ENCODE results near the gene MED6.

Gene MED6

DNA sequence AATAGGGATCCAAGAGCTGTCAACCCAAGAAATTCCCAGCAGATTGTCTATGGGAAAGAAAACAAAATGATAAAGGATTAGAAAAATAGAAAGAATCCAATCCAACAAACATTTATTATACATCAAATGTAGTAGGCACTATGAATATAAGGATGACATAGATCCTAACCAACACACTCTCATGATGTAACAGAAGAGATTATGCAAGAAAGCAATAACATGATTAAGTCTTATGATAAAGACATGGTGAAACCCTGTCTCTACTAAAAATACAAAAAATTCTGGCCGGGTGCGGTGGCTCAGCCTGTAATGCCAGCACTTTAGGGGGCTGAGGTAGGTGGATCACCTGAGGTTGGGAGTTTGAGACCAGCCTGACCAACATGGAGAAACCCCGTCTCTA lies 2.7 kb downstream of the MED6 start:
- DNase-seq (ENCODE audit: low spot score): no peak

DNA sequence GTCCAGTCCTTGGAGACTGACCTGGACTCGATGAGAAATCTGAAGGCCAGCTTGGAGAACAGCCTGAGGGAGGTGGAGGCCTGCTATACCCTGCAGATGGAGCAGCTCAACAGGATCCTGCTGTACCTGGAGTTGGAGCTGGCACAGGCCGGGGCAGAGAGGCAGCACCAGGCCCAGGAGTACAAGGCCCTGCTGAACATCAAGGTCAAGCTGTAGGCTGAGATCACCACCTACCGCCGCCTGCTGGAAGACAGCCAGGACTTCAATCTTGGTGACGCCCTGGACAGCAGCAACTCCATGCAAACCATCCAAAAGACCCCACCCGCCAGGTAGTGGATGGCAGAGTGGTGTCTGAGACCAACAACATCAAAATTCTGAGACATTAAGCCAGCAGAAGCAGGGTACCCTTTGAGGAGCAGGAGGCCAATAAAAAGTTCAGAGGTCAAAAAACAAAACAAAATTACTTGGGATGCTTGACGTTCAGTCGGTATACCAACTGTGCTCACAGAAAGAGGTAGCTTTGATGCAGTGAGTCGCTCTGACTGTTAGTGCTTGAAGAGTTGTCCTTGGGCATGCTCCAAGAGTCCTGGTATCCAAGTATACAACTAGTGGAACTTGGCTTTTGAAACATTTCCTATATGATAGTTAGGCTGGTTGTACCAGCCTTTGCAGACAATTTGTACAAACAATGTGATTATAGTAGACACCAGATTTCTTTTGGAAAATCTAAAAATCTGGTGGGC lies 4.8 kb downstream of the MED6 start:
- DNase-seq (ENCODE audit: low spot score): no peak

DNA sequence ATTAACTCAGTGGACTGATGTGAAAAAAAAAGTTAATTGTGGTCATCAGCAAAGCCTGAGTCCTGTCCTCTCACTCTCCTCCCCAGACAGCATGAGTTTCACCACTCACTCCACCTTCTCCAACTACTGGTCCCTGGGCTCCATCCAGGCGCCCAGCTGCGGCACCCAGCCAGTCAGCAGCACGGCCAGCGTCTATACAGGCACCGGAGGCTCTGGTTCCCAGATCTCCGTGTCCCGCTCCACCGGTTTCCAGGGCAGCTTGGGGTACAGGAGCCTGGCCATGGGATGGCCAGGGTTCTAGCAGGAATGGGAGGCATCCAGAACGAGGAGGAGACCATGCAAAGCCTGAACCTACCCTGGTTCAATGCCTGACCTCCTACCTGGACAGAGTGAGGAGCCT lies 6.0 kb downstream of the MED6 start:
- no peak for DNase-seq (ENCODE audit: low spot score)

DNA sequence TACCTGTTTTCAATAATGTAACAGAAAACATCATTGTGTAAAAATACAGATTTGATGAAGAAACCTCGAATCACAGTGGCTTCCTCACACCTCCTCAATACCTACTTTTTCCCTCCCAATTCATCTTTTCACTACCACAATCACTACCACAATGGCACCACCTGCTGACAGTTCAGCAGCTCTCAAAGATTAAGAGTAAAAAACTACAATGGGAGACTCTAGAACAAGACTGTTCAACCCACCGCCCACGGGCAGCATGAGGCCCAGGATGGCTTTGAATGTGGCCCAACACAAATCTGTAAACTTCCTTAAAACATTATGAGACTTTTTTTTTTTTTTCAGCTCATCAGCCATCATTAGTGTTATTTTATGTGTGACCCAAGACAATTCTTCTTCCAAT lies 15.2 kb downstream of the MED6 start:
- DNase-seq (ENCODE audit: low spot score): no peak

DNA sequence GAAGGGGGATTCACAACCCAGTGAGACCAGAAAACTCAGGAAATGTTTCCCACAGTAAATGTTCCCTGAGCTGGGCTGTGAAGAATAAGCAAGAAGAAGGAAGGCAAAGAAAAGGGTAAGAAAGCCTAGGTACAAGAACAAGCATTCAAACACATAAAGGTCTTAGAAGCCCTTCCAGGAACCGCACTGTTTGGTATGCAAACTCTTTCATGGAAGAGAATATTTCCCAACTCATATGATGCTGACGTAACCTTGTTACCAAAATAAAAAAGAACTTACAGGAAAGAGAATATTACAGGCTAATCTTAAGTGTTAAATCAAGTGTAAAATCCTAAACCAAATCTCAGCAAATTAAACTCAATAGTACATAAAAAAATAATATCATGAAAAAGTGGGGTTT lies 23.6 kb downstream of the MED6 start:
- DNase-seq (ENCODE audit: low spot score): no peak

DNA sequence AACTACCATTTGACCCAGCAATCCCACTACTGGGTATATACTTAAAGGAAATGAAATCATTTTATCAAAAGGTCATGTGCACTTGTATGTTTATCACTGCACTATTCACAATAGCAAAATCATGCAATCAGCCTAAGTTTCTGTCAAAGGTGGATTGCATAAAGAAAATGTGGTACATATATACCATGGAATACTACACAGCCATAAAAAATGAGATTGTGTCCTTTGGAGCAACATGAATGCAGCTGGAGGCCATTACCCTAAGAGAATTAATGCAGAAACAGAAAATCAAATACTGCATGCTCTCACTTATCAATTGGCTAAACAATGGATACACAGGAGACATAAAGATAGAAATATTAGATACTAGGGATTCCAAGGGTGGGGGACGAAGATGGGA lies 27.4 kb downstream of the MED6 start:
- no peak for DNase-seq (ENCODE audit: low spot score)

DNA sequence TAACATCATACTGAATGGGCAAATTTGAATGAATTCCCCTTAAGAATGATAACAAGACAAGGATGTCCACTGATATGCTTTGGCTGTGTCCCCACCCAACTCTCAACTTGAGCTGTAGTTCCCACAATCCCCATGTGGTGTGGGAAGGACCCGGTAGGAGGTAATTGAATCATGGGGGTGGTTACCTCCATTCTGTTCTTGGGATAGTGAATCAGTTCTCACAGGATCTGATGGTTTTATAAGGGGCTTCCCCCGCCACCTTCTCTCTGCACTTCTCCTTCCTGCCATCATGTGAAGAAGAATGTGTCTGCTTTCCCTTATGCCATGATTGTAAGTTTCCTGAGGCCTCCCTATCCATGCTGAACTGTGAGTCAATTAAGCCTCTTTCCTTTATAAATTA lies 29.3 kb downstream of the MED6 start:
- DNase-seq (ENCODE audit: low spot score): no peak

DNA sequence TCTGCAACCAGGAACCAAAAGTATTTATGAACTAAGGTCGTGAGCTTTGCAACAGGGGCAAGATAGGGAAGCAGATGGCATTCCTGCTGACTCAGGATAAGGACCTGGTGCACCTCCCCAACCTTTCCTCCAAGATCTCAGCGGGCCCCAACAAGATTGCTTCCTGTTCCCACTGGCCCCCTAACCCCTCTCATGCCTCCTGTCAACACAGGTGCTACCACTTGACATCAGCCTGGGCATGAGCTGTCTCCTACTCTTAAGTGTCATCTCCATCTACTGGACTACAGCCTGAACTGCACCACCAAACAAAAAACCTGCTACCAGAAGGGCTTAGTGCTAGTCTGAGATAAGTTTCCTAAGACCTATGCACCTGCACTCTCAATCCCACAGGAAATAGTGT lies 32.7 kb downstream of the MED6 start:
- DNase-seq (ENCODE audit: low spot score): peak; percentile 12

DNA sequence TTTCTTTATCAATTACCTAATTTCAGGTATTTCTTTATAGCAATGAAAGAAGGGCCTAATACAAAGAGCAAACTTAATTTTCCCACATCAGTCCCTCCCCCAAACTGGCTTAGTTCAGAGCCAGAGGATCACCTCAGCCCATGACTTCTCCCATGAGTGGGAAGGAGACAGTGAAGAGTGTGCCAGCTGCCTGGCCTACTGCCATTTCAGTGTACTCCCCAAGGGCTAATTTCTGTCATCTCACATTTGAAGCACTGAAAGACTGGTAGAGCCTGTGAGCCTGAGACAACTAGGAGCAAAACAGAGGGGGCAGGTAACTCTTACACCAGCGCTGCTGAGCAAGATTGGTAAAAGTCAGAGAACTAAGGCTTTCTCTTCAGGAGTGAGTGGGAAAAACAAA lies 36.6 kb downstream of the MED6 start:
- no peak for DNase-seq (ENCODE audit: low spot score)

DNA sequence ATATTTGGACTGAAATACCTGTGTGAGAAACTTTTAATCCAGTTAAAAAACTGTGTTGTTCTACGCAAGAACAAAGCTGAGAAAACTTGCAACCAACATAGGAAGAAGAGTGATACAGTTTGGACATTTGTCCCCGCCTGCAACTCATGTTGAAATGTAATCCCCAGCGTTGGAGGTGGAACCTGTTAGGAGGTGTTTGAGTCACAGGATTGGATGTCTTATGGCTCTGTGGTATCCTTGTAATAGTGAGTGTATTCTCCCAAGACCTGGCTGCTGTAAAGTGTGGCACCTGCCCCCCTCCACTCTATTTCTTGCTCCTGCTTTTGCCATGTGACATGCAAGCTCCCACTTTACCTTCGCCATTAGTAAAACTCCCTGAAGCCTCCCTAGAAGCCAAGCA lies 37.0 kb downstream of the MED6 start:
- DNase-seq (ENCODE audit: low spot score): no peak

DNA sequence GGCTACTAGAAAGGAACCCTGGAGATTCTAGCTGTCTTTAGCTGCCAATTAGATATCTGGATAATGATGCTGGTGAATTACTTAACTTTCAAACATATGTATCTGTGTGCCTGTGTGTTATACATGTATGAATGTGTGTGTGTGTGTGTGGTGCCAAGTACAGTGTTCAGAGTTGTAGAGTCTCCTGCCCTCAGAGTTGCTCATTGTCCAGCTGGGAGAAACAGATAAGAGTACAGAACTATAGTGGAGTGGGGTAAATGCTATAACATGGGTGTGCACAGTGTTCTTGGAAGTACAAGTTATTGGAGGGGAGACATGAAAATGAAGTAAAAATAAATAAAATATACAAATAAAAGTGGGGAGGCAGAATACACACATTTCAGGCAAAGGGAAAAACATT lies 42.1 kb downstream of the MED6 start:
- no peak for DNase-seq (ENCODE audit: low spot score)

DNA sequence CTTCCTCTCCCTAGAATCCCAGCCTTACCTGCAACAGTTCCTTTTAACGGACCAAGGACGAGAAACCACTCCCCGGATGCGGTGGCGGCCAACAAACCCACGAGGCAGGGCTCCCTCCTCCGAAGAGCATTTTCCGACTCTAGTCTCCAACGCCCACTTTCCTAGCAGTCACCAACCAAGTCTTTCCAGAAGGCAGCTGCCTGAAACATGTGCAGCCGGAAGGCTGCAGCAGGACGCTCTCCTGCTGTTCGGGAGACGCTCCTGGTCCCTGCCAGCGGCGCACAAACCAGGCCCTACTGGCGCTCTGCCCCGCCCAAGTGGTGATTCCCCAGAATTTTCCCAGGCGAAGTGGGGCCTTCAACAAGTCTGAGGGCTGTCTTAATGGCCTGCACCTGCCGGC lies 44.6 kb downstream of the MED6 start:
- DNase-seq (ENCODE audit: low spot score): no peak

DNA sequence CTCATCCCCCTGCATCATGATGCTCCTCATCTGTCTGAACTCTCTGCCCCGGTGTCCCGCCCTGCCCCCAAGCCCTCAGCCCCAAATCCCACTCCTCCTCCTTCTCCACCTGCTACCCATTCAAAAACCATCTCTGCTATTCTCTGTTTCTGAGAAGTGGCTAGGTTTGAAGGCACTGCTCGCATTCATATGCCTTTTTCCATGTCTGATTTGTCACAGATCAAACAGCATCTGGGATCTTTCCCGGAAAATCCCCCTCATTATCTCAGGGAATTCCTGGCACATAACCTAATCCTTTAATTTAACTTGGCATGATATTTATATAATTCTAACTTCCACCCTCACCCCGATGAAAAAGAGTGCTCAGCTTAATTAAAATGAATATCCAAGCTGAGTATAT lies 62.4 kb downstream of the MED6 start:
- DNase-seq (ENCODE audit: low spot score): no peak

DNA sequence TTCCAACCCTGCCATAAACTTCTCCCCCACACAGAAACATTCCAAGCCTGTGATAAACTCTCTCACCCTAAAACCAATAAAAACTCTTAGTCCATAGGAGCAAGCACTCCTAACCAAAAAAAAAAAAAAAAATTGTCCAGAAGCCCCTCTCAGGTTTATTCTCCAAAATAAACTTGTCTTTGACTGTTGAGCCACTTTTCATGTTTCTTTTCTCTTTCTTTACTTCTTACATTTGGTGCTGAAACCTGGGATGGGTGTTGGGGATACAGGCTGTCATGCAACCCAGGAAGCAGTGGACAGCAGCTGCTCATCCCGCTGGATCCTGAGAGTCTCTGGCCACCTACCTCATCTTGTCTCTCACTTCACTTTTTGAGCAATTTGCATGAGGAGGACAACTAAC lies 63.6 kb downstream of the MED6 start:
- DNase-seq (ENCODE audit: low spot score): no peak

DNA sequence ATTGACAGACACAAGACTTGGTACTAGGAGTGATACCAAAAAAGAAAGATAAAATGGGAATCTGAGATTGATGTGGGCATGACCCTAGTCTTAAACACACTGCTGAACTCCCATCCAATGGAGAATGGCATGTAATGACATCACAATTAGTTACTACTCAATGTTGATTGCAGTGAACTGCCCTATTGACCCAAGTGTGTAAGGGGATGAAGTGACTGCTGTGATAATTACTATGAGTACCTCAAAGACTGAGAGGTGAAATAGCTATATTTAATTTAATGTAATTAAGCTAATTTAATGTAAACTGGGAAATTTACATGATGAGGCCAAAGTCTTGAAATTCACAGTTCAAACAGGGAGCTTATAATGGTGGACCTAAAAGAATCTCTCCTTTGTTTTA lies 65.6 kb downstream of the MED6 start, which contains the start of gene ADAM20:
ADAM20 (minus strand) TSS at position 101 of the 400 bp plus-strand sequence. CDS start 10,247 bp downstream, outside the sequence.
- no peak for DNase-seq (ENCODE audit: low spot score)
